ENCODE results near the gene ATF2. TPM values are rescaled to one million over a fixed set of nuclear protein-coding genes. Genes with fewer than 3 reads are reported as not detected.
A peak's percentile ranks its signal among the peaks of the same experiment; 100 is the strongest.

ATF2 gene
- total RNA-seq, 1 donor: 68.1 TPM

GRCh38 chr2:175152242-175152641, 15.8 kb downstream of the ATF2 start:
- TF ChIP-seq CTCF (IDR thresholded peaks at IDR 0.05; ENCODE audit: insufficient read depth, low read length): no peak
- H3K4me3 ChIP-seq (ENCODE audit: low read depth, low read length): no peak overlapping the region
- DNase-seq (ENCODE audit: low read depth): no peak

- no peak for TF ChIP-seq CTCF (IDR thresholded peaks at IDR 0.05; ENCODE audit: insufficient read depth, low read length)
- no peak overlapping the region for H3K4me3 ChIP-seq (ENCODE audit: low read depth, low read length)
- DNase-seq (ENCODE audit: low read depth): no peak
These were observed 16.2 kb downstream of the ATF2 start for GRCh38 chr2:175151791-175152190.

DNA sequence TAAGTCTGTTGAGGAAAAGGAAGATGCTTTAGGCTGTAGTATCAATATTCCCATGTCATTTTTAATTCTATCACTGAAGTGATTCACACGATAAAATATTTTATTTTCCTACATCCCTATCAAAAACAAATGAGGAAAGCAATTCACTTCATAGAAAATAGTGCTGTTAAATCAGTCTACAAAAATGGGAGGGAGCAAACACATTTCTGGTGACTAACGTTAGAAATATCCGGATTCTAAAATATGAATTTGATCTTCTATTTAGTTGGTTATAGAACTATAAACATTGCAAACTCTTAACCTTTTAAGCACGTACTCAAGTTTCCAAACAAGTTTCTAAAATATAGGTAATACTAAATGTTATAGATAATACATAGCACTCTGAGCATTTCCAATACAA, 20.8 kb downstream of the ATF2 start:
- no peak for TF ChIP-seq CTCF (IDR thresholded peaks at IDR 0.05; ENCODE audit: insufficient read depth, low read length)
- no peak overlapping the region for H3K4me3 ChIP-seq (ENCODE audit: low read depth, low read length)
- DNase-seq (ENCODE audit: low read depth): peak; percentile 18

- H3K4me3 ChIP-seq (ENCODE audit: low read depth, low read length): no peak overlapping the region
- no peak for TF ChIP-seq CTCF (IDR thresholded peaks at IDR 0.05; ENCODE audit: insufficient read depth, low read length)
- no peak for DNase-seq (ENCODE audit: low read depth)
These were observed 24.3 kb downstream of the ATF2 start for GRCh38 chr2:175143678-175144077.

DNA sequence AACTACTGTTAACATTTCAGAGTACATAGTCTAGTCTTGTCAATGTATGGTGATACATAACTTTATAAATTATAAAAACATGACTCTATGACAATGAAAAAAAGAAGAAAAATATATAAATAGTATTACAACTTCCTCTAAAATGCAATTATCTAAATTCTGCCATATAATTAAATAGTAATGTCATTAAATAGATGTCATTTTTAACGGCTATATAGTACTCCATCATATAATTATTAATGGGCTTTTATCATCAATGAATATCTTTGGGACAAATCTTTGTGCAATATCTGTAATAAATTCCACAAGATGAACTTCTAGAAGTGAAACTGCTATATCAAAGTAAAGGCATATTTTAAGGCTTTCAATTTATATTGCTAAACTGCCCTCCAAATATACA, 24.8 kb downstream of the ATF2 start:
- no peak for DNase-seq (ENCODE audit: low read depth)
- no peak for TF ChIP-seq CTCF (IDR thresholded peaks at IDR 0.05; ENCODE audit: insufficient read depth, low read length)
- H3K4me3 ChIP-seq (ENCODE audit: low read depth, low read length): no peak overlapping the region

DNA sequence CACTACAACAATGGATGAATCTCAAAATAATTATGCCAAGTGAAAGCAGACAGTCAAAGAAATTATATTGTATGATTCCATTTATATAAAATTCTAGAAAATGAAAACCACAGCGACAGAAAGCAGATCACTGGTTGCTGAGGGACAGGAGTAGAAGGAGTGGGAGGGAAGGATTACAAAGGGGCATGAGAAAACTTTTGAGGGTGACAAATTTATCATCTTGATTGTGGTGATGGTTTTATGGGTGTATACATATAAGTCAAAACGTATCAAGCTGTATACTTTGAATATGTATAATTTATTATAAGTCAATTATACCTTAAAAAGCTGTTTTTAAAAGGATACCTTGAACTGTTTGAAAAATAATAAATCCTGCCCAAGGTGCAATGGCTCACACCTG, 27.7 kb downstream of the ATF2 start:
- TF ChIP-seq CTCF (IDR thresholded peaks at IDR 0.05; ENCODE audit: insufficient read depth, low read length): no peak
- H3K4me3 ChIP-seq (ENCODE audit: low read depth, low read length): no peak overlapping the region
- DNase-seq (ENCODE audit: low read depth): no peak

GRCh38 chr2:175137793-175138192, 30.2 kb downstream of the ATF2 start:
- no peak for DNase-seq (ENCODE audit: low read depth)
- H3K4me3 ChIP-seq (ENCODE audit: low read depth, low read length): no peak overlapping the region
- no peak for TF ChIP-seq CTCF (IDR thresholded peaks at IDR 0.05; ENCODE audit: insufficient read depth, low read length)
